Tibial artery (tissue), 4 donors: Measurements from ENCODE around the gene LACTB.

Source experiments
- DNase-seq, 2 donors: peaks; one replicate each; pipeline ENCODE4 v3.0.0-alpha.2; 2019
- H3K27ac ChIP-seq, 2 donors: fragments of 200-600 bp; sonication (generic) in 1 of 2; 1 replicate in 1 of 2; 2 replicates in 1 of 2; pipeline ENCODE4 v1.5.1; 2018 to 2019; ENCODE audit warnings: mild to moderate bottlenecking in 1 of 2
- H3K27me3 ChIP-seq, 2 donors: fragments of 200-600 bp; sonication (generic) in 1 of 2; one replicate each; pipeline versions ENCODE4 v1.5.1 to v1.6.0; 2016 to 2019
- H3K36me3 ChIP-seq, 3 donors: fragments of 200-600 bp; sonication (generic) in 2 of 3; one replicate each; pipeline ENCODE4 v1.5.1; 2016 to 2019; ENCODE audit warnings: mild to moderate bottlenecking in 2 of 3
- H3K4me1 ChIP-seq, 4 donors: fragments of 200-600 bp; sonication (generic) in 2 of 4; 1 replicate in 3 of 4; 2 replicates in 1 of 4; pipeline ENCODE4 v1.5.1; 2016 to 2019
- H3K4me3 ChIP-seq, 2 donors: fragments of 200-600 bp; sonication (generic) in 1 of 2; 1 replicate in 1 of 2; 2 replicates in 1 of 2; pipeline ENCODE4 v1.5.1; 2018 to 2019; ENCODE audit warnings: mild to moderate bottlenecking in 2 of 2
- H3K9me3 ChIP-seq, 3 donors: fragments of 200-600 bp; sonication (generic) in 1 of 3; one replicate each; pipeline ENCODE4 v1.5.1; 2016 to 2019
- intact Hi-C: fragments of 100-400 bp; cut with DNase I; formaldehyde crosslinking; loops from one replicate; pipeline ENCODE4 v1.15.0; 2023; ENCODE audit warnings: low total_unique reads
- TF ChIP-seq, protein P1 (sequence below), 2 experiments: fragments of 200-600 bp in 1 of 2; fragments of 450-650 bp in 1 of 2; IDR thresholded peaks; one replicate each; pipeline ENCODE4 v1.5.1; 2017 to 2019; ENCODE audit warnings: antibody characterized with exemption in 2 of 2, mild to moderate bottlenecking in 1 of 2, moderate library complexity in 1 of 2

LACTB gene

DNA sequence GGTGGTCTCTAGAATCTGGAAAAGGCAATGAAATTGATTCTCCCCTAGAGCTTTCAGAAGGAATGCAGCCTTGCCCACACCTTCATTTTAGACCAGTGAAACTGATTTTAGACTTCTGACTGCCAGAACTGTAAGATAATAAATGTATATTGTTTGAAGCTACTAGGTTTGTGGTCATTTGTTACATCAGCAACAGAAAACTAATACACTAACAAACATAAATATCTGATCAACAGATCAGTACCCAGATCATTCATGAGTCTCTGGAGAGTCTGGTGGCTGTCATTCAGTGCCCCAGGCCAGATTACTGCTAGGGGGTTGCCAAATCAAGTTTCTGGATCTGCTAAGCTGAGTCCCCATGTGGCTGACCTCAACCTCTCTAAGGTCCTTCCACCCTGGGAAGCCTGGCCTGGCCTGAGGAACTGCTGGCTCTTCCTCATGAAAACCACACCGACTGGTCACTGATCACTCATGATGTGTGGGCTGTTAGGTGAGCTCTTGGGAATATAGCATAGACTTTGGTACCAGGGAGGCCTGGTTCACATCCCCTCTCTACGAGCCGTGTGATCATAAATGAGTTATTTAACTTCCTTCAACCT is 11.1 kb upstream of the LACTB start:
- intact Hi-C loops, result no loop called here
- no peak overlapping the region for H3K27ac ChIP-seq

DNA sequence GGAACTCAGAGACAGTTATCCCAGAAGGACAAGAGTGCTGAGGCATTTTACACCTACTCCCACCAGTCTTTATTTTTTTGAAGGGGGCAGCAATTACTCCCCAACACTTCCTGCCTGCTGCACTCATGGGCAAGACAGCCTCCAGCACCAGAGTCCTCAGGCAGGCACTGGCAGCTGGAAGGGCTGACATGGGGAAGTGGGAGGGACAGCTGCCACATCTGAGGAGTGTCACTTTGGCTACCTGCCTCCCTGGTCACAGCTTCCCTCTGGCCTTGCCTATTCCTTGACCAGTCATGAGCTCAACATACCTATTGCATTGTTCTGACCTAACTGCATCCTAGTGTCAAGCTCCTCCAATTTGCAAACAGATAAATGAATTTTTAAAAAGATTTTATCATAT is 10.2 kb upstream of the LACTB start:
- H3K36me3 ChIP-seq, result no peaks in the 10 kb centered on the region
- no peaks in the 10 kb centered on the region for H3K9me3 ChIP-seq
- no peaks in the 10 kb centered on the region for H3K27me3 ChIP-seq
- intact Hi-C loops, result no loop called here
- no peak for DNase-seq
- peaks cover 0 to 18% (median 4%) of the 10 kb centered on the region in 4 donors for H3K4me1 ChIP-seq
- TF ChIP-seq, protein P1, sequence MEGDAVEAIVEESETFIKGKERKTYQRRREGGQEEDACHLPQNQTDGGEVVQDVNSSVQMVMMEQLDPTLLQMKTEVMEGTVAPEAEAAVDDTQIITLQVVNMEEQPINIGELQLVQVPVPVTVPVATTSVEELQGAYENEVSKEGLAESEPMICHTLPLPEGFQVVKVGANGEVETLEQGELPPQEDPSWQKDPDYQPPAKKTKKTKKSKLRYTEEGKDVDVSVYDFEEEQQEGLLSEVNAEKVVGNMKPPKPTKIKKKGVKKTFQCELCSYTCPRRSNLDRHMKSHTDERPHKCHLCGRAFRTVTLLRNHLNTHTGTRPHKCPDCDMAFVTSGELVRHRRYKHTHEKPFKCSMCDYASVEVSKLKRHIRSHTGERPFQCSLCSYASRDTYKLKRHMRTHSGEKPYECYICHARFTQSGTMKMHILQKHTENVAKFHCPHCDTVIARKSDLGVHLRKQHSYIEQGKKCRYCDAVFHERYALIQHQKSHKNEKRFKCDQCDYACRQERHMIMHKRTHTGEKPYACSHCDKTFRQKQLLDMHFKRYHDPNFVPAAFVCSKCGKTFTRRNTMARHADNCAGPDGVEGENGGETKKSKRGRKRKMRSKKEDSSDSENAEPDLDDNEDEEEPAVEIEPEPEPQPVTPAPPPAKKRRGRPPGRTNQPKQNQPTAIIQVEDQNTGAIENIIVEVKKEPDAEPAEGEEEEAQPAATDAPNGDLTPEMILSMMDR (IDR thresholded peaks at IDR 0.05), result no peak
- no peak overlapping the region for H3K27ac ChIP-seq
- no peak overlapping the region for H3K4me3 ChIP-seq

More for the DNA sequence above, 11.1 kb upstream of the LACTB start:
- Histone ChIP-seq H3K9me3 (no peaks in the 10 kb centered on the region), H3K4me3 (no peak overlapping the region), H3K36me3 (no peaks in the 10 kb centered on the region), H3K4me1 (peaks cover 0 to 18% (median 4%) of the 10 kb centered on the region in 4 donors), H3K27me3 (no peaks in the 10 kb centered on the region)
- TF ChIP-seq, protein P1 (IDR thresholded peaks at IDR 0.05), result no peak
- no peak for DNase-seq

DNA sequence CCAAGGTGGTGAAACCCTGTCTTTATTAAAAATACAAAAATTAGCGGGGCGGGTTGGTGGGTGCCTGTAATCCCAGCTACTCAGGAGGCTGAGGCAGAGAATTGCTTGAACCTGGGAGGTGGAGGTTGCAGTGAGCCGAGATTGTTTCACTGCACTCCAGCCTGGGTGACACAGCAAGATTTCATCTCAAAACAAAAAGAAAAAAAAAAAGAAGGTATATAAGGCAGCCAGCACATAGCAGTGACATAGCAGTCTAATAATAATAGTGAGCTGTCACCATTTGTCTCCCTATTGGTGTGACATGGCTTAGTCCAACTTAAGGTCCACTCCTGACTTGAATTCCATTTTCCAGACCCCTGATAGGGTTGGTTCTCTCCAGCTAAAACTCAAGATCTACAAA is 8.8 kb upstream of the LACTB start:
- TF ChIP-seq, protein P1 (IDR thresholded peaks at IDR 0.05), result no peak
- Histone ChIP-seq H3K4me3 (no peak overlapping the region), H3K36me3 (no peaks in the 10 kb centered on the region), H3K4me1 (peaks cover 0 to 11% (median 1%) of the 10 kb centered on the region in 4 donors), H3K27me3 (no peaks in the 10 kb centered on the region), H3K27ac (no peak overlapping the region), H3K9me3 (no peaks in the 10 kb centered on the region)
- DNase-seq, result no peak
- intact Hi-C loops, result no loop called here

DNA sequence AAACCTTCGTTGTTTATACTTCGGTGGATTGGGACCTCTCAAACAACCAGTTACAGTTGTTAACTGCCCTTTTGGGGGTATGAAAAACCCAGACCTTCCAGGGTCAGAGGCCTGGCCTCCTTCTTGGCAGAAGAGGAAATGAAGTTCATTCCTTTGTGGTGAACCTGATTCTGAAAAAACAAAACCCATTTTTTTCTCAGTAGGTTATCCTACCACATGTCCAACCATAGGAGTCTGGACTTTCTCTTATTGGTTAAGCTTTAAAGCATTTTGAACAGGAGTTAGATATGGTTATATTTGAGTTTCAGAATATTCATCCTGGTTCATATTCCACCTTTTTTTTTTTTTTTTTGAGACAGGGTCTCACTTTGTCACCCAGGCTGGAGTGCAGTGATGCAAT is 7.2 kb upstream of the LACTB start:
- Histone ChIP-seq H3K4me3 (no peak overlapping the region), H3K9me3 (no peaks in the 10 kb centered on the region), H3K36me3 (no peaks in the 10 kb centered on the region), H3K27me3 (no peaks in the 10 kb centered on the region), H3K27ac (no peak overlapping the region), H3K4me1 (no peaks in the 10 kb centered on the region)
- intact Hi-C loops, result no loop called here
- TF ChIP-seq, protein P1 (IDR thresholded peaks at IDR 0.05), result no peak
- no peak for DNase-seq

DNA sequence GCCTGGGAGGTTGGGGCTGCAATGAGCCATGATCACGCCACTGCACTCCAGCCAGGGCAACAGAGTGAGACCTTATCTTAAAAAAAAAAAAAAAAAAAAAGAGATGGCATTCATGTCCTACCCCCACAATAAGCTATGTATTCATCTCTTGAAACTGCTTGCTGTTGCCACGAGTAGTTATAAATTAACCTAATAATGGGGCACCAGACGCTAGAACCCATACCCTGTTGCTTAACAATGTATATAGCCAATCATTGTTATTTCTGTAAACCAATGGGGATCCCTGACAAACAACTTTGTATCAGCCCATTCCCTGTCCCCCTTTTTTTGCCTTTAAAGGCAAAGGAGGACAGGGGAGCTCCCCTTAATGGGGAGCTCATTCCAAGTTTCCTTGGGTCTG is 2.8 kb upstream of the LACTB start:
- no peak overlapping the region for H3K4me3 ChIP-seq
- peaks cover 0 to 8% (median 1%) of the 10 kb centered on the region in 4 donors for H3K4me1 ChIP-seq
- TF ChIP-seq, protein P1 (IDR thresholded peaks at IDR 0.05), result no peak
- no peaks in the 10 kb centered on the region for H3K36me3 ChIP-seq
- H3K27me3 ChIP-seq, result no peaks in the 10 kb centered on the region
- intact Hi-C loops, result no loop called here
- no peak overlapping the region for H3K27ac ChIP-seq
- no peak for DNase-seq
- H3K9me3 ChIP-seq, result no peaks in the 10 kb centered on the region
